Endothelial cell of umbilical vein (primary cell): ENCODE results near the gene TREML4. TPM values are rescaled to one million over a fixed set of nuclear protein-coding genes. Genes with fewer than 3 reads are reported as not detected.

Source experiments
- BruUV-seq: library from RNA; stranded (reverse); fragments of 400-500 nt; replicated peaks from 2 replicates; lab custom pipeline; 2021; lab: Mats Ljungman, UMichigan
- CTCF ChIA-PET: fragments of 300-600, 350-600 bp; sonication (Branson Sonifier 250); formaldehyde crosslinking; loops from one replicate; lab custom pipeline; 2021; ENCODE audit warnings: antibody characterized with exemption, inconsistent platforms; lab: Charles Lee
- POLR2A ChIA-PET: fragments of 300-600, 350-600 bp; sonication (Branson Sonifier 250); formaldehyde crosslinking; loops from one replicate; lab custom pipeline; 2021; ENCODE audit warnings: antibody characterized with exemption, inconsistent platforms; lab: Charles Lee
- DNase-seq: peaks from one replicate; pipeline ENCODE4 v3.0.0-alpha.2; 2011; ENCODE audit warnings: low read depth, low spot score
- FAIRE-seq: peaks from 2 replicates; lab custom pipeline; 2011; peaks lifted over from hg19 to GRCh38; lab: Jason Lieb, UNC
- H2AFZ ChIP-seq: 2 replicates; pipeline ENCODE4 v1.6.0; 2012; ENCODE audit warnings: low read depth, low read length, control low read depth, inconsistent platforms
- H3K27ac ChIP-seq: 2 replicates; pipeline ENCODE4 v1.5.1; 2011; ENCODE audit warnings: low read depth, mild to moderate bottlenecking, control low read depth, low read length, moderate library complexity; ENCODE audit not compliant: insufficient read depth
- H3K27me3 ChIP-seq, 2 experiments: 2 replicates each; pipeline versions ENCODE4 v1.6.0 to v1.6.1; 2011; ENCODE audit warnings: low read length in 2 of 2, mixed read lengths in 1 of 2; ENCODE audit not compliant: control insufficient read depth in 2 of 2, insufficient read depth in 2 of 2
- H3K36me3 ChIP-seq, 2 experiments: 2 replicates in 1 of 2; 3 replicates in 1 of 2; pipeline ENCODE4 v1.5.1; 2011; ENCODE audit warnings: low read length in 2 of 2, mild to moderate bottlenecking in 1 of 2, moderate library complexity in 1 of 2; ENCODE audit not compliant: control insufficient read depth in 2 of 2, insufficient read depth in 2 of 2; ENCODE audit errors: extremely low read depth in 1 of 2
- H3K4me1 ChIP-seq: 3 replicates; pipeline ENCODE4 v1.5.1; 2011; ENCODE audit warnings: mild to moderate bottlenecking, low read length; ENCODE audit not compliant: control insufficient read depth, insufficient read depth; ENCODE audit errors: extremely low read depth
- H3K4me2 ChIP-seq: 2 replicates; pipeline ENCODE4 v1.6.1; 2011; ENCODE audit warnings: low read length, control low read depth, mixed read lengths; ENCODE audit not compliant: insufficient read depth
- H3K4me3 ChIP-seq, 3 experiments: fragments of 200-600 bp in 1 of 3; sonication (generic), shearing (Covaris generic) in 1 of 3; replicated peaks in 1 of 3; 2 replicates each; pipeline ENCODE4 v1.5.1; 2011 to 2016; ENCODE audit warnings: control low read depth in 3 of 3, low read length in 3 of 3, mild to moderate bottlenecking in 2 of 3, inconsistent platforms in 1 of 3, low read depth in 1 of 3, moderate library complexity in 1 of 3; ENCODE audit not compliant: insufficient read depth in 1 of 3
- H3K79me2 ChIP-seq: 2 replicates; pipeline ENCODE4 v1.6.0; 2012; ENCODE audit warnings: low read length, inconsistent platforms; ENCODE audit not compliant: control insufficient read depth, insufficient read depth
- H3K9ac ChIP-seq: replicated peaks from 2 replicates; pipeline ENCODE3; 2011; ENCODE audit warnings: low read length, control low read depth; ENCODE audit not compliant: insufficient read depth; ENCODE audit errors: extremely low read depth
- H3K9me1 ChIP-seq: replicated peaks from 3 replicates; pipeline ENCODE4 v1.6.0; 2011; ENCODE audit warnings: mild to moderate bottlenecking, low read length; ENCODE audit not compliant: control insufficient read depth, insufficient read depth; ENCODE audit errors: extremely low read depth
- H3K9me3 ChIP-seq: replicated peaks from 2 replicates; pipeline ENCODE4 v1.5.1; 2012; ENCODE audit warnings: low read length, inconsistent platforms; ENCODE audit not compliant: control insufficient read depth, insufficient read depth
- H4K20me1 ChIP-seq: replicated peaks from 2 replicates; pipeline ENCODE3; 2011; ENCODE audit warnings: mild to moderate bottlenecking, low read length; ENCODE audit not compliant: control insufficient read depth, insufficient read depth; ENCODE audit errors: extremely low read depth
- EZH2 ChIP-seq: IDR thresholded peaks from 2 replicates; pipeline ENCODE4 v1.6.1; 2012; ENCODE audit warnings: borderline replicate concordance, low read depth, mild to moderate bottlenecking, moderate library complexity, low read length, inconsistent platforms; ENCODE audit not compliant: severe bottlenecking
- FOS ChIP-seq: IDR thresholded peaks from 2 replicates; pipeline ENCODE4 v1.6.1; 2011; ENCODE audit warnings: mild to moderate bottlenecking, low read length, moderate library complexity, borderline replicate concordance; ENCODE audit not compliant: insufficient read depth
- GATA2 ChIP-seq: IDR thresholded peaks from 2 replicates; pipeline ENCODE4 v1.7.0; 2011; ENCODE audit warnings: low read depth, mild to moderate bottlenecking, moderate library complexity, mixed read lengths, low read length; ENCODE audit not compliant: insufficient read length, insufficient read depth
- JUN ChIP-seq: IDR thresholded peaks from 2 replicates; pipeline ENCODE4 v1.6.1; 2011; ENCODE audit warnings: borderline replicate concordance, low read depth; ENCODE audit not compliant: insufficient read length, insufficient read depth
- MYC ChIP-seq: IDR thresholded peaks from one replicate; pipeline ENCODE4 v1.6.1; 2011; ENCODE audit warnings: mild to moderate bottlenecking, low read depth, low read length
- POLR2A ChIP-seq: IDR thresholded peaks from 2 replicates; pipeline ENCODE4 v1.6.1; 2012; ENCODE audit warnings: low read depth, mild to moderate bottlenecking, control low read depth, low read length
- POLR2AphosphoS5 ChIP-seq: IDR thresholded peaks from 2 replicates; pipeline ENCODE4 v1.6.1; 2012; ENCODE audit warnings: low read depth, mild to moderate bottlenecking, control low read depth, low read length, moderate library complexity; ENCODE audit not compliant: insufficient read depth
- dilution Hi-C: fragments of 300-500 bp; cut with MboI; formaldehyde crosslinking; loops from one replicate; pipeline ENCODE4 v1.15.0; 2019; ENCODE audit warnings: low sequenced_read_pairs; ENCODE audit not compliant: extremely low pct_ligation_motif_present
- intact Hi-C: fragments of 100-400 bp; cut with micrococcal nuclease; formaldehyde crosslinking; loops from one replicate; pipeline ENCODE4 v1.10.0; 2022
- polyA plus RNA-seq, 4 experiments: library from polyadenylated mRNA; depleted of rRNA in 3 of 4; stranded (reverse) in 3 of 4; unstranded in 1 of 4; fragments of >200 nt; gene quantifications; 2 replicates each; pipeline versions ENCODE4 v1.2.1 to v1.2.3, GENCODE V29; 2011 to 2012; ENCODE audit warnings: missing spikeins in 1 of 4
- total RNA-seq: library from RNA; stranded (reverse); gene quantifications from 2 replicates; pipeline ENCODE4 v1.2.3, GENCODE V29; 2021
- TF ChIP-seq, protein P1 (sequence below), 2 donors: IDR thresholded peaks; 1 replicate in 1 of 2; 2 replicates in 1 of 2; pipeline ENCODE4 v1.5.1; 2011; ENCODE audit warnings: low read length in 2 of 2, mild to moderate bottlenecking in 2 of 2, moderate library complexity in 2 of 2, control low read depth in 1 of 2, inconsistent platforms in 1 of 2, low read depth in 1 of 2; ENCODE audit not compliant: insufficient read depth in 1 of 2; ENCODE audit errors: extremely low read depth in 1 of 2
- TF ChIP-seq, protein P2 (sequence below): IDR thresholded peaks from 2 replicates; pipeline ENCODE4 v1.6.1; 2011; ENCODE audit not compliant: insufficient read depth, insufficient read length

TREML4 gene
- total and polyA plus RNA-seq, 2 donors (not counting 3 experiments of a cell fraction or from before 2014, with no cell fraction given): not detected

DNA sequence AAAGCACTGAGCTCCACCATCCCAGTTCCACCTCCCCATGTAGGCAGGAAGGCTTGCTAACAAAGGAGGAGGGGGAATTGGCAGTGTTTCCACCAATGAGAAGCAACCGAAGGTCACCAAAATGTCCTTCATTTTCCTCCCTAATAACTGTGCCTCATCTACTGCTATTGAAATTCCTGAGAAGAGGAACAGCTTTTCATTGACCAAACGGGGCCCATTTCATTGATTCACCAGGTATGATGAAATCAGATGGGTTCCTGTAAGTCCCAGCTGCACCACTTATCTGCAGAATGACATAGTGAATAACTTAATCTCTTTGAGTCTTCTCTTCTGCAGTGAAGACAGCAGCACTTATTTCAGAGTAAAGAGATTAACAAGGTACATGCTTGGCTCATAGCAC lies 41.0 kb downstream of the TREML4 start:
- CTCF ChIA-PET: interaction anchor here (1.5 kb wide), 1 partner anchor 9 kb away, joined by 6 read pairs; no protein-coding TSS in a partner anchor
- H3K9ac ChIP-seq: no peak overlapping the region
- DNase-seq (no peak), FAIRE-seq (no peak)
- no peak overlapping the region for H3K27ac ChIP-seq
- POLR2A ChIA-PET: no interaction called here
- H3K79me2 ChIP-seq: no peaks in the 10 kb centered on the region
- no peaks in the 10 kb centered on the region for H3K9me3 ChIP-seq
- intact Hi-C loops (no loop called here), dilution Hi-C loops (no loop called here)
- no peak overlapping the region for H3K4me2 ChIP-seq
- no peaks in the 10 kb centered on the region for H3K4me1 ChIP-seq
- no peak overlapping the region for H2AFZ ChIP-seq
- H3K9me1 ChIP-seq: no peaks in the 10 kb centered on the region
- H3K27me3 ChIP-seq: no peaks in the 10 kb centered on the region
- no peak overlapping the region for H3K4me3 ChIP-seq
- no TSS peak for BruUV-seq
- TF ChIP-seq, protein P1, sequence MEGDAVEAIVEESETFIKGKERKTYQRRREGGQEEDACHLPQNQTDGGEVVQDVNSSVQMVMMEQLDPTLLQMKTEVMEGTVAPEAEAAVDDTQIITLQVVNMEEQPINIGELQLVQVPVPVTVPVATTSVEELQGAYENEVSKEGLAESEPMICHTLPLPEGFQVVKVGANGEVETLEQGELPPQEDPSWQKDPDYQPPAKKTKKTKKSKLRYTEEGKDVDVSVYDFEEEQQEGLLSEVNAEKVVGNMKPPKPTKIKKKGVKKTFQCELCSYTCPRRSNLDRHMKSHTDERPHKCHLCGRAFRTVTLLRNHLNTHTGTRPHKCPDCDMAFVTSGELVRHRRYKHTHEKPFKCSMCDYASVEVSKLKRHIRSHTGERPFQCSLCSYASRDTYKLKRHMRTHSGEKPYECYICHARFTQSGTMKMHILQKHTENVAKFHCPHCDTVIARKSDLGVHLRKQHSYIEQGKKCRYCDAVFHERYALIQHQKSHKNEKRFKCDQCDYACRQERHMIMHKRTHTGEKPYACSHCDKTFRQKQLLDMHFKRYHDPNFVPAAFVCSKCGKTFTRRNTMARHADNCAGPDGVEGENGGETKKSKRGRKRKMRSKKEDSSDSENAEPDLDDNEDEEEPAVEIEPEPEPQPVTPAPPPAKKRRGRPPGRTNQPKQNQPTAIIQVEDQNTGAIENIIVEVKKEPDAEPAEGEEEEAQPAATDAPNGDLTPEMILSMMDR (IDR thresholded peaks at IDR 0.05; ENCODE audit: extremely low read depth in 1 of 2, insufficient read depth in 1 of 2, low read depth in 1 of 2, low read length in 2 of 2): no peak
- TF ChIP-seq MYC (no peak), FOS (no peak), JUN (no peak), EZH2 (no peak), POLR2AphosphoS5 (no peak), GATA2 (no peak), POLR2A (no peak)
- TF ChIP-seq, protein P2, sequence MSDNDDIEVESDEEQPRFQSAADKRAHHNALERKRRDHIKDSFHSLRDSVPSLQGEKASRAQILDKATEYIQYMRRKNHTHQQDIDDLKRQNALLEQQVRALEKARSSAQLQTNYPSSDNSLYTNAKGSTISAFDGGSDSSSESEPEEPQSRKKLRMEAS: no peak
- H4K20me1 ChIP-seq: no peaks in the 10 kb centered on the region
- no peaks in the 10 kb centered on the region for H3K36me3 ChIP-seq
